Measurements from ENCODE around the gene ITFG1.
"Not testable (repeated sequence)": the region's sequence is repeated elsewhere in the genome, so short reads cannot be mapped to it uniquely, and the experiment has no call there.

ITFG1 gene

GRCh38 chr16:47211218-47211617, 249.6 kb downstream of the ITFG1 start:
- TF ChIP-seq CTCF (IDR thresholded peaks at IDR 0.05; ENCODE audit: borderline replicate concordance, control extremely low read depth, extremely low read depth, insufficient read depth, missing control alignments) = no peak
- DNase-seq (ENCODE audit: low spot score) = no peak
- in situ Hi-C loops (cut with MboI; ENCODE audit: low sequenced_read_pairs, unreplicated experiment) = no loop called here

DNA sequence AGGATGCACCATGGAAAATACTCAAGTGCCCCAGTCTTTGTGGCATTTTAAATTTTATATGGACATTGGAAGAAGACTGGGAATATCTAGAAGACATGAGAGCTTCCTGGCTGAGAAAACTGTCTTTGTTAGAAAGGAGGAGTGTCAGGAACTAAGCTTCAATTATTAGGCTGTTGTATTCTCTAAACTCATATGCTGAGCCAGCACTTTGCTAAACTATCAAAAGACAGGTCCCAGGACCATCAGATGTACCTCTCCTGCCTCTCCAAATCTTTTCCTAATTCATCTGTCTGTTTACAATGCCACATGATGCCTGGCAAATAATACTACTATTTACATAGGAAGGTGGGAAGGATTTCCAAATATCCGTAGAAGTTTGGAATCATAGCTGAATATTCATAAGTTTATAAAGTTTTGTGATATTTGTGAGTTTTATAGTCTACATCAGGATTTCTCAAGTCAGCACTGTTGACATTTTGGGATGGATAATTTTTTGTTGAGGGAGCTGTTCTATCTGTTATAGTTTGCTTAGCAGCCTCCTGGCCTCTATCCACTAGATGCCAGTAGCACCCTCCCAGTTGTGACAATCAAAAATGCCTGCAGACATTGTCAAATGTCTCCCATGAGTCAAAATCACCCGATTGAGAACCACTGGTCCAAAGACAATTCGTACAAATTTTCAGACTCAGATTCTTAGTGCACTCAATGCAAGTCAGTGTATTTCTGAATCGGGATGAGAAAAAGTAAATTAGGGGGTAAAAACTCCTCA, 255.9 kb downstream of the ITFG1 start:
- TF ChIP-seq CTCF (IDR thresholded peaks at IDR 0.05; ENCODE audit: borderline replicate concordance, control extremely low read depth, extremely low read depth, insufficient read depth, missing control alignments) = no peak
- in situ Hi-C loops (cut with MboI; ENCODE audit: low sequenced_read_pairs, unreplicated experiment) = no loop called here
- DNase-seq (ENCODE audit: low spot score) = no peak

- in situ Hi-C loops (cut with MboI; ENCODE audit: low sequenced_read_pairs, unreplicated experiment); DNase-seq (ENCODE audit: low spot score): not testable (repeated sequence)
Measured at GRCh38 chr16:47203433-47203832, 257.4 kb downstream of the ITFG1 start.

DNA sequence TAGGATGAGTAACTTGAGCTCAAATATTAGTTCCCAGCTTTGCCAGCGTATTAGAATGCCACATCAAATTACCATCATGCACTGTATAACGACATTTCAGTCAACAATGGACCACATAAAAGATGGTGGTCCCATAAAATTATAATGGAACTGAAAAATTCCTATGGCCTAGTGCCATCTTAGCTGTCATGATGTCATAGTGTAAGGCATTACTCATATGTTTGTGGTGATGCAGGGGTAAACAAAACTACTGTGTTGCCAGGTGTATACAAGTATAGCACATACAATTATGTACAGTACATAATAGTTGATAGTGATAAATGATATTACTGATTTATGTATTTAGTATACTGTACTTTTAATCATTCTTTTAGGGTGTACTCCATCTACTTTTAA, 262.7 kb downstream of the ITFG1 start:
- DNase-seq (ENCODE audit: low spot score) = no peak
- in situ Hi-C loops (cut with MboI; ENCODE audit: low sequenced_read_pairs, unreplicated experiment) = no loop called here
- TF ChIP-seq CTCF (IDR thresholded peaks at IDR 0.05; ENCODE audit: borderline replicate concordance, control extremely low read depth, extremely low read depth, insufficient read depth, missing control alignments) = no peak

- in situ Hi-C loops (cut with MboI; ENCODE audit: low sequenced_read_pairs, unreplicated experiment) = no loop called here
- no peak for TF ChIP-seq CTCF (IDR thresholded peaks at IDR 0.05; ENCODE audit: borderline replicate concordance, control extremely low read depth, extremely low read depth, insufficient read depth, missing control alignments)
- no peak for DNase-seq (ENCODE audit: low spot score)
Measured at GRCh38 chr16:47197536-47198179, 263.2 kb downstream of the ITFG1 start.

GRCh38 chr16:47196457-47196856, 264.4 kb downstream of the ITFG1 start:
- in situ Hi-C loops (cut with MboI; ENCODE audit: low sequenced_read_pairs, unreplicated experiment) = no loop called here
- TF ChIP-seq CTCF (IDR thresholded peaks at IDR 0.05; ENCODE audit: borderline replicate concordance, control extremely low read depth, extremely low read depth, insufficient read depth, missing control alignments) = no peak
- DNase-seq (ENCODE audit: low spot score) = no peak

DNA sequence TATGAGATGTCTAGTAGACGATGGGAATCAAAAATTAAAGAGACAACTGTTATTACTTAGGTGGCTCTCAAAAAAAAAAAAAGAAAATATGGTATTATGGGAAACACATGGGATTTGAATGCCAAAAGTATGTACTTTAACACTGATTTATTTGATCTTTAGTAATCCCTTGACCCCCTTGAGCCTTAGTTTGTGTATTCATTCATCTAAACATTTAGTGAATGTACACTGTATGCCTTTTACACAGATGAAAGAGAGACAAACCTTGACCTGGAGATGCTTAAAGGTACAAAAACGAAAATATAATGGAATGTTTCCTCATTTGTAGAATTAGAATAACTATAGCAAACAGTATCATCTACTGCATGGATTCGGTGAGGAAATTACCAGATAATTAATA, 278.5 kb downstream of the ITFG1 start:
- in situ Hi-C loops (cut with MboI; ENCODE audit: low sequenced_read_pairs, unreplicated experiment) = no loop called here
- no peak for DNase-seq (ENCODE audit: low spot score)
- no peak for TF ChIP-seq CTCF (IDR thresholded peaks at IDR 0.05; ENCODE audit: borderline replicate concordance, control extremely low read depth, extremely low read depth, insufficient read depth, missing control alignments)

DNA sequence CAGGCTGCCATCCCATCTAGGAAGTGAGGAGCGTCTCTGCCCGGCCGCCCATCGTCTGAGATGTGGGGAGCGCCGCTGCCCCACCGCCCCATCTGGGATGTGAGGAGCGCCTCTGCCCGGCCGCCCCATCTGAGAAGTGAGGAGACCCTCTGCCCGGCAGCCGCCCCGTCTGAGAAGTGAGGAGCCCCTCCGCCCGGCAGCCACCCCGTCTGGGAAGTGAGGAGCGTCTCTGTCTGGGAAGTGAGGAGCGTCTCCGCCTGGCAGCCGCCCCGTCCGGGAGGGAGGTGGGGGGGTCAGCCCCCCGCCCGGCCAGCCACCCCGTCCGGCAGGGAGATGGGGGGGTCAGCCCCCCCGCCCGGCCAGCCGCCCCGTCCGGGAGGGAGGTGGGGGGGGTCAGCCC, 279.8 kb downstream of the ITFG1 start:
- DNase-seq (ENCODE audit: low spot score); in situ Hi-C loops (cut with MboI; ENCODE audit: low sequenced_read_pairs, unreplicated experiment): not testable (repeated sequence)

All from GM13976 (cell line).